IMR-90 (cell line): ENCODE results near the gene SPRR3. TPM values are rescaled to one million over a fixed set of nuclear protein-coding genes. Genes with fewer than 3 reads are reported as not detected.

ENCODE experiments used
- ATAC-seq: fragments of 200-7000 bp; cut with Tn5 transposase; 2 replicates; pipeline ENCODE4 v1.9.1; 2020; ENCODE audit warnings: low read depth, mild to moderate bottlenecking, moderate library complexity
- BruUV-seq: library from RNA; stranded (reverse); fragments of 400-500 nt; replicated peaks from 2 replicates; lab custom pipeline; 2021; lab: Mats Ljungman, UMichigan
- CTCF ChIA-PET: fragments of 300-600 bp; formaldehyde crosslinking; extraction: SDS; loops from one replicate; lab custom pipeline; 2021; ENCODE audit warnings: antibody characterized with exemption; lab: Yijun Ruan, JAX
- POLR2A ChIA-PET: fragments of 300-600 bp; sonication (Branson Sonifier 250); formaldehyde crosslinking; loops from one replicate; lab custom pipeline; 2022; ENCODE audit warnings: antibody characterized with exemption; ENCODE audit not compliant: unreplicated experiment; lab: Charles Lee
- DNase-seq: peaks from one replicate; pipeline ENCODE4 v3.0.0; 2013
- H2AFZ ChIP-seq: replicated peaks from 2 replicates; pipeline ENCODE3; 2013; ENCODE audit warnings: low read length, mild to moderate bottlenecking; ENCODE audit not compliant: poor library complexity
- H2AK5ac ChIP-seq: 2 replicates; pipeline ENCODE4 v1.6.1; 2013; ENCODE audit warnings: low read depth, low read length, inconsistent platforms
- H2AK9ac ChIP-seq: replicated peaks from 2 replicates; pipeline ENCODE3; 2013; ENCODE audit warnings: mild to moderate bottlenecking, low read depth, low read length, moderate library complexity; ENCODE audit not compliant: poor library complexity
- H2BK120ac ChIP-seq: 2 replicates; pipeline ENCODE4 v1.6.1; 2013; ENCODE audit warnings: low read depth, low read length, inconsistent platforms
- H2BK15ac ChIP-seq: 3 replicates; pipeline ENCODE4 v1.6.1; 2013; ENCODE audit warnings: low read depth, low read length, inconsistent platforms
- H2BK20ac ChIP-seq: 2 replicates; pipeline ENCODE4 v1.6.1; 2013; ENCODE audit warnings: low read depth, mild to moderate bottlenecking, inconsistent platforms, low read length, moderate library complexity
- H2BK5ac ChIP-seq: 2 replicates; pipeline ENCODE4 v1.6.1; 2013; ENCODE audit warnings: mild to moderate bottlenecking, low read depth, low read length, inconsistent platforms; ENCODE audit not compliant: poor library complexity, severe bottlenecking
- H3K14ac ChIP-seq: replicated peaks from 2 replicates; pipeline ENCODE4 v1.6.1; 2013; ENCODE audit warnings: low read depth, low read length, inconsistent platforms
- H3K18ac ChIP-seq: 2 replicates; pipeline ENCODE4 v1.6.1; 2013; ENCODE audit warnings: low read depth, low read length, control low read depth
- H3K23ac ChIP-seq: 2 replicates; pipeline ENCODE4 v1.6.1; 2013; ENCODE audit warnings: low read depth, low read length, inconsistent platforms
- H3K27ac ChIP-seq: 2 replicates; pipeline ENCODE4 v1.5.1; 2013; ENCODE audit warnings: mild to moderate bottlenecking, control low read depth, low read length; ENCODE audit not compliant: insufficient read depth
- H3K27me3 ChIP-seq: 2 replicates; pipeline ENCODE4 v1.6.1; 2013; ENCODE audit warnings: low read length; ENCODE audit not compliant: control insufficient read depth, insufficient read depth
- H3K36me3 ChIP-seq: 2 replicates; pipeline ENCODE4 v1.6.1; 2013; ENCODE audit warnings: low read length, mixed read lengths; ENCODE audit not compliant: control insufficient read depth, insufficient read depth
- H3K4ac ChIP-seq: 2 replicates; pipeline ENCODE4 v1.6.1; 2013; ENCODE audit warnings: low read depth, low read length, inconsistent platforms
- H3K4me1 ChIP-seq: 2 replicates; pipeline ENCODE4 v1.6.1; 2013; ENCODE audit warnings: low read length, mixed read lengths; ENCODE audit not compliant: control insufficient read depth, insufficient read depth
- H3K4me2 ChIP-seq: 2 replicates; pipeline ENCODE4 v1.6.1; 2013; ENCODE audit warnings: low read depth, mild to moderate bottlenecking, control low read depth, low read length, moderate library complexity
- H3K4me3 ChIP-seq: 2 replicates; pipeline ENCODE4 v1.5.1; 2013; ENCODE audit warnings: low read depth, mild to moderate bottlenecking, control low read depth, low read length, moderate library complexity; ENCODE audit not compliant: insufficient read depth
- H3K56ac ChIP-seq: 2 replicates; pipeline ENCODE4 v1.6.1; 2013; ENCODE audit warnings: low read length, inconsistent platforms; ENCODE audit not compliant: insufficient read depth; ENCODE audit errors: extremely low read depth
- H3K79me1 ChIP-seq, 2 experiments: 2 replicates each; pipeline ENCODE4 v1.6.1; 2013; ENCODE audit warnings: low read length in 2 of 2, inconsistent platforms in 1 of 2, low read depth in 1 of 2
- H3K9ac ChIP-seq: 2 replicates; pipeline ENCODE4 v1.6.1; 2013; ENCODE audit warnings: low read depth, low read length, control low read depth
- H3K9me1 ChIP-seq: 2 replicates; pipeline ENCODE4 v1.6.1; 2013; ENCODE audit warnings: low read length, inconsistent platforms; ENCODE audit not compliant: insufficient read depth
- H3K9me3 ChIP-seq: 2 replicates; pipeline ENCODE4 v1.6.1; 2013; ENCODE audit warnings: low read length; ENCODE audit not compliant: control insufficient read depth, insufficient read depth
- H4K20me1 ChIP-seq: 2 replicates; pipeline ENCODE4 v1.6.1; 2013; ENCODE audit warnings: low read length, inconsistent platforms; ENCODE audit not compliant: insufficient read depth
- H4K5ac ChIP-seq: 2 replicates; pipeline ENCODE4 v1.6.1; 2013; ENCODE audit warnings: mild to moderate bottlenecking, low read depth, low read length, control low read depth
- H4K8ac ChIP-seq, 2 experiments: 2 replicates each; pipeline ENCODE4 v1.6.1; 2013; ENCODE audit warnings: low read depth in 2 of 2, low read length in 2 of 2, control low read depth in 1 of 2, inconsistent platforms in 1 of 2
- H4K91ac ChIP-seq: 2 replicates; pipeline ENCODE4 v1.6.1; 2013; ENCODE audit warnings: low read depth, low read length, inconsistent platforms; ENCODE audit not compliant: insufficient read depth
- BHLHE40 ChIP-seq: fragments of 150-350 bp; IDR thresholded peaks from 2 replicates; pipeline ENCODE4 v1.6.1; 2016; ENCODE audit warnings: mild to moderate bottlenecking, low read depth, low read length
- ELK1 ChIP-seq: fragments of 150-350 bp; IDR thresholded peaks from 2 replicates; pipeline ENCODE4 v1.6.1; 2016; ENCODE audit warnings: low read depth, mild to moderate bottlenecking, low read length, moderate library complexity, borderline replicate concordance
- FOS ChIP-seq: fragments of 150-350 bp; IDR thresholded peaks from 2 replicates; pipeline ENCODE4 v1.6.1; 2016; ENCODE audit warnings: low read depth, low read length
- MAZ ChIP-seq: IDR thresholded peaks from 2 replicates; pipeline ENCODE4 v1.6.1; 2012; ENCODE audit warnings: low read depth, mild to moderate bottlenecking, low read length, improper control_type of control experiment, moderate library complexity, borderline replicate concordance
- NFE2L2 ChIP-seq: fragments of 150-350 bp; IDR thresholded peaks from 2 replicates; pipeline ENCODE4 v1.6.1; 2016; ENCODE audit warnings: low read depth, mild to moderate bottlenecking, low read length
- RAD21 ChIP-seq: IDR thresholded peaks from 2 replicates; pipeline ENCODE4 v1.6.1; 2012; ENCODE audit warnings: low read length, improper control_type of control experiment
- RCOR1 ChIP-seq: IDR thresholded peaks from 2 replicates; pipeline ENCODE4 v1.6.1; 2012; ENCODE audit warnings: mild to moderate bottlenecking, low read length, improper control_type of control experiment; ENCODE audit not compliant: insufficient replicate concordance
- RFX5 ChIP-seq: IDR thresholded peaks from 2 replicates; pipeline ENCODE4 v1.8.0; 2012; ENCODE audit warnings: low read depth, mild to moderate bottlenecking, low read length, moderate library complexity
- SMC3 ChIP-seq: fragments of 150-350 bp; IDR thresholded peaks from 2 replicates; pipeline ENCODE4 v1.6.1; 2016; ENCODE audit warnings: low read depth, mild to moderate bottlenecking, antibody characterized with exemption, low read length, moderate library complexity
- WGBS, 2 experiments: methylation state at CpG; one replicate each; pipeline versions ENCODE4 v1.1.5 to v1.1.7; 2013; ENCODE audit warnings: missing lambda C conversion rate in 2 of 2; ENCODE audit not compliant: insufficient read length in 1 of 2; ENCODE audit errors: extremely low coverage in 2 of 2; 5-methylcytosine and 5-hydroxymethylcytosine counted together
- dilution Hi-C: fragments of 300-500 bp; cut with HindIII; formaldehyde crosslinking; loops from one replicate; pipeline ENCODE4 v1.14.3; 2018; ENCODE audit warnings: low sequenced_read_pairs; ENCODE audit not compliant: unreplicated experiment
- in situ Hi-C: fragments of 300-500 bp; cut with MboI; formaldehyde crosslinking; loops from 3 replicates; pipeline ENCODE4 v1.14.3; 2019; ENCODE audit warnings: low sequenced_read_pairs, inconsistent platforms, mixed read lengths
- intact Hi-C: fragments of 100-400 bp; cut with micrococcal nuclease; formaldehyde crosslinking; loops from 2 replicates; pipeline ENCODE4 v1.10.0; 2022
- polyA plus RNA-seq, 3 experiments: library from polyadenylated mRNA; depleted of rRNA; stranded (reverse); fragments of >200 nt; gene quantifications; 2 replicates each; pipeline ENCODE4 v1.2.3, GENCODE V29; 2012; ENCODE audit warnings: low replicate concordance in 1 of 3
- total RNA-seq: library from RNA; depleted of rRNA; stranded (reverse); fragments of >200 nt; gene quantifications from 2 replicates; pipeline ENCODE4 v1.2.3, GENCODE V29; 2012
- TF ChIP-seq, protein P1 (sequence below): fragments of 150-350 bp; IDR thresholded peaks from 2 replicates; pipeline ENCODE4 v1.6.1; 2017; ENCODE audit warnings: mild to moderate bottlenecking, antibody characterized with exemption, low read length, low read depth

Gene SPRR3
- total and polyA plus RNA-seq, 2 of the 4 experiments (the other 2 are of a cell fraction), result not detected

- Histone ChIP-seq H3K4me2 (no peak overlapping the region), H4K8ac (no peak overlapping the region), H3K9ac (no peak overlapping the region), H3K4me3 (no peak overlapping the region), H3K27me3 (no peaks in the 10 kb centered on the region), H4K20me1 (no peaks in the 10 kb centered on the region), H2BK120ac (no peak overlapping the region), H3K79me1 (no peaks in the 10 kb centered on the region), H3K14ac (no peak overlapping the region), H2BK15ac (no peak overlapping the region), H3K9me3 (no peaks in the 10 kb centered on the region), H3K23ac (no peak overlapping the region), H2AFZ (no peak overlapping the region), H2AK5ac (no peak overlapping the region), H3K27ac (no peak overlapping the region), H4K91ac (no peak overlapping the region), H3K18ac (no peak overlapping the region), H3K36me3 (no peaks in the 10 kb centered on the region), H3K9me1 (no peaks in the 10 kb centered on the region), H3K4me1 (no peaks in the 10 kb centered on the region), H4K5ac (no peak overlapping the region), H2BK20ac (no peak overlapping the region), H2AK9ac (no peak overlapping the region), H2BK5ac (no peak overlapping the region), H3K4ac (no peak overlapping the region), H3K56ac (no peak overlapping the region)
- ChIA-PET POLR2A (no interaction called here), CTCF (no interaction called here)
- DNase-seq (no peak), ATAC-seq (no peak)
- intact Hi-C loops, result no loop called here
- in situ Hi-C loops, result no loop called here
- TF ChIP-seq MAZ (no peak), RFX5 (no peak), BHLHE40 (no peak), FOS (no peak), RCOR1 (no peak), NFE2L2 (no peak), SMC3 (no peak), ELK1 (no peak), RAD21 (no peak)
- TF ChIP-seq, protein P1, sequence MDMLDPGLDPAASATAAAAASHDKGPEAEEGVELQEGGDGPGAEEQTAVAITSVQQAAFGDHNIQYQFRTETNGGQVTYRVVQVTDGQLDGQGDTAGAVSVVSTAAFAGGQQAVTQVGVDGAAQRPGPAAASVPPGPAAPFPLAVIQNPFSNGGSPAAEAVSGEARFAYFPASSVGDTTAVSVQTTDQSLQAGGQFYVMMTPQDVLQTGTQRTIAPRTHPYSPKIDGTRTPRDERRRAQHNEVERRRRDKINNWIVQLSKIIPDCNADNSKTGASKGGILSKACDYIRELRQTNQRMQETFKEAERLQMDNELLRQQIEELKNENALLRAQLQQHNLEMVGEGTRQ, result no peak
- dilution Hi-C loops, result no loop called here
- WGBS, 2 experiments, result no CpG with 5 or more reads among the region's 6 CpGs
- no TSS peak for BruUV-seq
Measured at GRCh38 chr1:152954436-152954835, 47.1 kb upstream of the SPRR3 start.
